ENCODE measurements around the gene HTD2. TPM values are rescaled to one million over a fixed set of nuclear protein-coding genes. Genes with fewer than 3 reads are reported as not detected.

Gene HTD2
- total and polyA plus RNA-seq, 2 of the 4 experiments (the other 2 are of a cell fraction), result 6.4 to 13.3 TPM

- H2BK120ac ChIP-seq (ENCODE audit: low read depth, low read length), result no peak overlapping the region
- H3K4me2 ChIP-seq (ENCODE audit: low read depth, low read length), result no peak overlapping the region
- no peak overlapping the region for H2BK20ac ChIP-seq (ENCODE audit: low read depth, low read length)
- H2AK9ac ChIP-seq (replicated peaks; ENCODE audit: low read depth, low read length, poor library complexity), result no peak overlapping the region
- no peak overlapping the region for H4K91ac ChIP-seq (ENCODE audit: insufficient read depth, low read depth, low read length)
- no peak overlapping the region for H3K27ac ChIP-seq (ENCODE audit: insufficient read depth, low read length)
- dilution Hi-C loops (cut with HindIII; ENCODE audit: low sequenced_read_pairs, unreplicated experiment) (no loop called here), in situ Hi-C loops (cut with MboI; ENCODE audit: low sequenced_read_pairs) (no loop called here), intact Hi-C loops (cut with micrococcal nuclease) (loop anchor here (5.0 kb wide), 1 partner anchor 432 kb away; no protein-coding TSS in a partner anchor)
- ChIA-PET CTCF (interaction anchor here (1.0 to 3.0 kb wide), 3 partner anchors 110 to 232 kb away, joined by 3 to 19 read pairs (median 3); no protein-coding TSS in a partner anchor), POLR2A (ENCODE audit: unreplicated experiment) (no interaction called here)
- H2BK15ac ChIP-seq (ENCODE audit: low read depth, low read length), result no peak overlapping the region
- no peak overlapping the region for H3K56ac ChIP-seq (ENCODE audit: extremely low read depth, insufficient read depth, low read length)
- H2BK5ac ChIP-seq (ENCODE audit: low read depth, low read length, poor library complexity, severe bottlenecking), result no peak overlapping the region
- H3K4me3 ChIP-seq (ENCODE audit: insufficient read depth, low read depth, low read length), result no peak overlapping the region
- no peak for DNase-seq
- no peak overlapping the region for H4K5ac ChIP-seq (ENCODE audit: low read depth, low read length)
- no peaks in the 10 kb centered on the region for H4K20me1 ChIP-seq (ENCODE audit: insufficient read depth, low read length)
- no peaks in the 10 kb centered on the region for H3K4me1 ChIP-seq (ENCODE audit: control insufficient read depth, insufficient read depth, low read length)
- H3K18ac ChIP-seq (ENCODE audit: low read depth, low read length), result no peak overlapping the region
- H3K9ac ChIP-seq (ENCODE audit: low read depth, low read length), result no peak overlapping the region
- no peak overlapping the region for H2AK5ac ChIP-seq (ENCODE audit: low read depth, low read length)
- no peak overlapping the region for H4K8ac ChIP-seq (ENCODE audit: low read depth in 2 of 2, low read length in 2 of 2)
- no peak overlapping the region for H3K4ac ChIP-seq (ENCODE audit: low read depth, low read length)
- H3K9me3 ChIP-seq (ENCODE audit: control insufficient read depth, insufficient read depth, low read length), result peaks cover 4% of the 10 kb centered on the region
- no peak for ATAC-seq (ENCODE audit: low read depth)
- no CpG with 5 or more reads among the region's 2 CpGs for WGBS, 2 experiments (ENCODE audit: extremely low coverage in 2 of 2, insufficient read length in 1 of 2)
- BruUV-seq (replicated peaks), result no TSS peak
- no peak overlapping the region for H3K23ac ChIP-seq (ENCODE audit: low read depth, low read length)
- no peak for TF ChIP-seq RFX5 (IDR thresholded peaks at IDR 0.05; ENCODE audit: low read depth, low read length)
- TF ChIP-seq MXI1 (IDR thresholded peaks at IDR 0.05; ENCODE audit: borderline replicate concordance, low read depth, low read length), result no peak
- TF ChIP-seq BHLHE40 (IDR thresholded peaks at IDR 0.05; ENCODE audit: low read depth, low read length), result no peak
- no peak for TF ChIP-seq CHD1 (IDR thresholded peaks at IDR 0.05; ENCODE audit: low read depth, low read length)
- TF ChIP-seq CTCF (conservative IDR thresholded peaks at IDR 0.05; ENCODE audit: low read depth, low read length), result no peak
- no peak for TF ChIP-seq RAD21 (IDR thresholded peaks at IDR 0.05; ENCODE audit: low read length)
- TF ChIP-seq RCOR1 (IDR thresholded peaks at IDR 0.05; ENCODE audit: insufficient replicate concordance, low read length), result no peak
- no peak for TF ChIP-seq MAFK (IDR thresholded peaks at IDR 0.05; ENCODE audit: low read depth, low read length)
- no peak for TF ChIP-seq FOS (IDR thresholded peaks at IDR 0.05; ENCODE audit: low read depth, low read length)
- no peak for TF ChIP-seq ELK1 (IDR thresholded peaks at IDR 0.05; ENCODE audit: borderline replicate concordance, low read depth, low read length)
- TF ChIP-seq POLR2A (IDR thresholded peaks at IDR 0.05; ENCODE audit: low read depth, low read length), result no peak
- TF ChIP-seq NFE2L2 (IDR thresholded peaks at IDR 0.05; ENCODE audit: low read depth, low read length), result no peak
- no peak for TF ChIP-seq CEBPB (IDR thresholded peaks at IDR 0.05; ENCODE audit: low read depth, low read length)
- TF ChIP-seq MAZ (IDR thresholded peaks at IDR 0.05; ENCODE audit: borderline replicate concordance, low read depth, low read length), result no peak
- no peak for TF ChIP-seq USF2 (IDR thresholded peaks at IDR 0.05; ENCODE audit: low read depth, low read length)
- TF ChIP-seq SMC3 (IDR thresholded peaks at IDR 0.05; ENCODE audit: low read depth, low read length), result no peak
- no peaks in the 10 kb centered on the region for H3K36me3 ChIP-seq (ENCODE audit: control insufficient read depth, insufficient read depth, low read length)
- H2AFZ ChIP-seq (replicated peaks; ENCODE audit: low read length, poor library complexity), result no peak overlapping the region
- H3K27me3 ChIP-seq (ENCODE audit: control insufficient read depth, insufficient read depth, low read length), result peaks cover 20% of the 10 kb centered on the region
- H3K9me1 ChIP-seq (ENCODE audit: insufficient read depth, low read length), result no peaks in the 10 kb centered on the region; the same call in 1 of the 2 replicates
- H3K14ac ChIP-seq (replicated peaks; ENCODE audit: low read depth, low read length), result no peak overlapping the region
- H3K79me1 ChIP-seq (ENCODE audit: low read depth in 1 of 2, low read length in 2 of 2), result no peaks in the 10 kb centered on the region
Observed at GRCh38 chr3:58299075-58299474, 7.2 kb upstream of the HTD2 start.

All from IMR-90 (cell line).